ENCODE results near the gene TEKT4.
"Not testable (repeated sequence)": the region's sequence is repeated elsewhere in the genome, so short reads cannot be mapped to it uniquely, and the experiment has no call there.

The TEKT4 gene

DNA sequence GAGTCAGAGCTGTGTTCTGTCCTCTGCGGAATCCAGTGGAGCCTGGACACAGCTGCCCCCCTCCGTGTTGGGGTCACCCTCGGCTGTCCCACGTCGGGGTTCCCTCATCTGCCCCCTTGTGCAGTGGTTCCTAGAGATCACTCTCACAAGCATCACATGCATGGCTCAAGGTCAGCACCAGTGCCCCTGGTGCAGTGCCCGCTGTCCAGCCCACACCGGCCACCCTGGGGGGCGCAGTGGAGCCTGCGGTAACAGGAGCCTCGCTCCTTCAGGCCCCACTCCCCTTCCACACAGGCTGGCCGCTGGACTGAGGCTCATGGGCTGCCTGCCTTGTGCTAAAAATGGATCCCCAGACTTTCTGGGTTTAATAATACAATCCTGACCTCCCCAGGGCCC lies 8.8 kb downstream of the TEKT4 start:
- DNase-seq (ENCODE audit: low read depth in 2 of 2) = no peak
- TF ChIP-seq, protein P1, sequence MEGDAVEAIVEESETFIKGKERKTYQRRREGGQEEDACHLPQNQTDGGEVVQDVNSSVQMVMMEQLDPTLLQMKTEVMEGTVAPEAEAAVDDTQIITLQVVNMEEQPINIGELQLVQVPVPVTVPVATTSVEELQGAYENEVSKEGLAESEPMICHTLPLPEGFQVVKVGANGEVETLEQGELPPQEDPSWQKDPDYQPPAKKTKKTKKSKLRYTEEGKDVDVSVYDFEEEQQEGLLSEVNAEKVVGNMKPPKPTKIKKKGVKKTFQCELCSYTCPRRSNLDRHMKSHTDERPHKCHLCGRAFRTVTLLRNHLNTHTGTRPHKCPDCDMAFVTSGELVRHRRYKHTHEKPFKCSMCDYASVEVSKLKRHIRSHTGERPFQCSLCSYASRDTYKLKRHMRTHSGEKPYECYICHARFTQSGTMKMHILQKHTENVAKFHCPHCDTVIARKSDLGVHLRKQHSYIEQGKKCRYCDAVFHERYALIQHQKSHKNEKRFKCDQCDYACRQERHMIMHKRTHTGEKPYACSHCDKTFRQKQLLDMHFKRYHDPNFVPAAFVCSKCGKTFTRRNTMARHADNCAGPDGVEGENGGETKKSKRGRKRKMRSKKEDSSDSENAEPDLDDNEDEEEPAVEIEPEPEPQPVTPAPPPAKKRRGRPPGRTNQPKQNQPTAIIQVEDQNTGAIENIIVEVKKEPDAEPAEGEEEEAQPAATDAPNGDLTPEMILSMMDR (IDR thresholded peaks at IDR 0.05; ENCODE audit: low read depth, low read length) = no peak
- H3K4me3 ChIP-seq (replicated peaks in 1 of 2; ENCODE audit: low read depth in 2 of 2, low read length in 2 of 2) = no peak overlapping the region

GRCh38 chr2:94880507-94880906 lies 9.3 kb downstream of the TEKT4 start:
- DNase-seq (ENCODE audit: low read depth in 2 of 2) = no peak
- no peak overlapping the region for H3K4me3 ChIP-seq (replicated peaks in 1 of 2; ENCODE audit: low read depth in 2 of 2, low read length in 2 of 2)
- TF ChIP-seq, protein P1 (IDR thresholded peaks at IDR 0.05; ENCODE audit: low read depth, low read length) = no peak

DNA sequence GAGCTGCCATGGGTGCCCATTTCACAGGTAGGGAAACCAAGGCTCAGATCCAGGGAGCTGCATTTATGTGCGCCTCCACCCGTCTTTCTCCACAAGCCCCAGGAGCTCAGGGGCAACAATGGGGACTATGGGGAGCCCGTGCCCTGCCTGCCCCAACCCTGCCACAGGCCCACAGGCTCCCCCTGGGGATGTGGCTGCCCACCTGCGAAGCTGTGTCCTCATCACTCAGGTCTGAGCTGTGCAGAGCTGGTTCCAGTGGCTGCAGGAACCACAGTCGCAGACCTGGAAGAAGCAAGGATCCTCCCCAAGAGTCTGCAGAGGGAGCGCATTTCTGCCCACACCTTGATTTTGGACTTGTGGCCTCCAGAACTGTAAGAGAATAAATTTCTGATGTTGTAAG lies 9.8 kb downstream of the TEKT4 start:
- TF ChIP-seq, protein P1 (IDR thresholded peaks at IDR 0.05; ENCODE audit: low read depth, low read length) = no peak
- no peak for DNase-seq (ENCODE audit: low read depth in 2 of 2)
- H3K4me3 ChIP-seq (replicated peaks in 1 of 2; ENCODE audit: low read depth in 2 of 2, low read length in 2 of 2) = no peak overlapping the region

DNA sequence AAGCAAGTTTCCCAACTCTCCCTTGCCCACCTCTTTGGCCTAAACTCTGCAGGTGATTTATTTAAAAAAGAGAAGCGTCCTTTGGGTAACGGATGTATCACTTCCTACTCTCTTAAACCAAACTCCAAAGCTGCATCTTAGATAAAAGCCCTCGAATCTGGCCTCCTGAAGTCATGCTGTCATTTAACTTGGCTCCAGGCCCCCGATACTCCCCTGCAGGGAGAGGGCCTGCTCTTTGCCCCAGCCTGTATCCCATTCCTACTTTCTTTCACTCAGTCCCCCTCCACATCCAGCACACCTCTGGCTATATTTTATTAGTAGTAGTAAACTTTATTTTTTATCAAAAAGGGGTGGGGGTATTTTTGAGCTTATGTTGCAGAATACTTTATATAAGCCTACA lies 19.0 kb downstream of the TEKT4 start:
- no peak for DNase-seq (ENCODE audit: low read depth in 2 of 2)
- no peak overlapping the region for H3K4me3 ChIP-seq (replicated peaks in 1 of 2; ENCODE audit: low read depth in 2 of 2, low read length in 2 of 2)
- TF ChIP-seq, protein P1 (IDR thresholded peaks at IDR 0.05; ENCODE audit: low read depth, low read length) = no peak

- H3K4me3 ChIP-seq (replicated peaks in 1 of 2; ENCODE audit: low read depth in 2 of 2, low read length in 2 of 2); DNase-seq (ENCODE audit: low read depth in 2 of 2): not testable (repeated sequence)
These were observed 24.0 kb downstream of the TEKT4 start for GRCh38 chr2:94895273-94895672.

- DNase-seq (ENCODE audit: low read depth in 2 of 2); H3K4me3 ChIP-seq (replicated peaks in 1 of 2; ENCODE audit: low read depth in 2 of 2, low read length in 2 of 2): not testable (repeated sequence)
These were observed 35.7 kb downstream of the TEKT4 start for GRCh38 chr2:94906976-94907375.

- TF ChIP-seq, protein P1 (IDR thresholded peaks at IDR 0.05; ENCODE audit: low read depth, low read length) = no peak
- no peak overlapping the region for H3K4me3 ChIP-seq (replicated peaks in 1 of 2; ENCODE audit: low read depth in 2 of 2, low read length in 2 of 2)
- no peak for DNase-seq (ENCODE audit: low read depth in 2 of 2)
These were observed 52.0 kb downstream of the TEKT4 start for GRCh38 chr2:94923196-94923595.

DNA sequence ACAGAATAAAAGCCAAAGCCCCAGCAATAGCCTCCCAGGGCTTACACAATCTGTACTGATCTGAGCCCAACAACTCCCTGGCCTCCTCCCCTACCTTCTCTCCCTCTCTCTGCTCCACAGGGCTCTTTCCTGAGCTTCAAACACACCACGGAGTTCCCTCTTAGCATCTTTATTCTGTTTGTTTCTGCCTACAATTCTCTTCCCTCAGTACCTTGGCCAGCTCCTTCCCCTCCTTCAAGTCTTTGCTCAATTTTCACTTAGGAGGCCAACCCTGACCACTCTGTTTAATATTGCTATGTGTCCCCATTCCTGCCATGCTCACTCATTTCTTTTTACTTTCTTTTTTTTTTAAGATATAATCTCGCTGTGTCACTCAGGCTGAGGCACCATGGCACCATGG lies 53.8 kb downstream of the TEKT4 start:
- not testable (repeated sequence) for DNase-seq (ENCODE audit: low read depth in 2 of 2); H3K4me3 ChIP-seq (replicated peaks in 1 of 2; ENCODE audit: low read depth in 2 of 2, low read length in 2 of 2)

All from cardiac fibroblast (primary cell).